ENCODE results near the gene LARP6. TPM values are rescaled to one million over a fixed set of nuclear protein-coding genes. Genes with fewer than 3 reads are reported as not detected.

The LARP6 gene
- total and polyA plus RNA-seq, 3 experiments from 2014 or later = 0.05 to 0.51 TPM; not detected in 1

DNA sequence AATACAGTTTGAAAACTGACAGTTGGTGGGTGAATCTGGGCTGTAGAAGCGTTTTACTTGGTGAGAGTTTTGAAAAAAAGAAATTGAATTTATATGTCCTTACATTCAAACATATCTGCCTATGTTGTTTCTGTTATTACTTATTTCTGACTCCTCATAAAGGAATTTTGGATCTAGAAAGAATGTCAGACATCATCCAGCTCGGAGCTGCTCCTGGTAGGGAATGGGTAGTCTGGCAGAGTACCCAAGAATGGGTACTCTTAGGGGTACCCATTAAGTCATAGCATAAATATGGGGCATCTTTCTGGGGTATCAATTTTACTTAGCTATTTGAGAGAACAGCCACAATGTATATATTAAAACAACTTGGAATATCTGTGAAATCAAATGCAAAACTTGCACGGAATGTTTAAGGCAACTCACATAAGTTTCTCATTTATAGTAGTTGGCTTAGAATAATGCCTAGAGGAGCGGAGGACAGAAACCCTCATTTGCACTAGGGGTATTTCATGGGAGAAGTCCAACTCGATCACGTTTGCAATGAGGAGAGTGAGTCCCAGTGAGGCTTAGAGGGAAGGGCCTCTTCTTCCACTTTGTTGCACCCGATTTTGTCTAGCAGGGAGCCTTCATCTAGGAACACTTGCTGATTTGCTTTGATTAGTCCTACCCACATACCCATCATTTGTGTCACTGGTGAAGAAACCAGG, 2.4 kb upstream of the LARP6 start:
- Mint-ChIP-seq H3K27me3 (peaks cover 27 to 57% of the 10 kb centered on the region in 2 donors), H3K4me3 (no peak overlapping the region), H3K27ac (no peak overlapping the region), H3K9me3 (no peaks in the 10 kb centered on the region), H3K36me3 (no peaks in the 10 kb centered on the region), H3K4me1 (peaks cover 6 to 12% (median 6%) of the 10 kb centered on the region in 3 donors)
- H3K36me3 ChIP-seq (ENCODE audit: insufficient read depth, low read length) = no peaks in the 10 kb centered on the region
- H3K9me3 ChIP-seq (ENCODE audit: low read length) = no peaks in the 10 kb centered on the region
- no peak overlapping the region for H3K27ac ChIP-seq (ENCODE audit: low read depth, low read length)
- peaks cover 7% of the 10 kb centered on the region for H3K27me3 ChIP-seq (ENCODE audit: insufficient read depth, low read length, poor library complexity, severe bottlenecking)
- ChIA-PET CTCF (no interaction called here), POLR2A (no interaction called here)
- DNase-seq = no peak
- no peaks in the 10 kb centered on the region for H3K4me1 ChIP-seq (ENCODE audit: insufficient read depth, low read length)
- H3K4me3 ChIP-seq (ENCODE audit: low read length) = no peak overlapping the region

DNA sequence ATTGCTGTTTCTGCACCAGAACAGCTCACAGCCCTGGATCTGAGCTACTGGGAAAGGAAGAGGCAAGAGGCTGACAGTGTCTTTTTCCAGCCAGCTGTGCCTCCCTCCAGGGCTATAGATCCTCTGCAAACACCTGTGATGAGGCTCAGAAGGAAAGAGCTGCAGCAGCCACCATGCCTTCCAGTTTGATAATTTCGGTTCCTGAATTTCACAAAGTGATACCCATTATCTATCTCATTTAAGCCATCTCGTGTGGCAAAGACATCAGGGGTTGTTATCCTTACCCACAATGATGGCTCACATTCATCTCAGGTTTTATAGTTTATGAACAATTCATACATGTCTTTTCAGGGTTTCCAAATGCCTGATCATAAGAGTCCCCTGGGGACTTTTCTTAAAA, 1.8 kb upstream of the LARP6 start:
- no peak overlapping the region for H3K4me3 Mint-ChIP-seq
- no peaks in the 10 kb centered on the region for H3K4me1 ChIP-seq (ENCODE audit: insufficient read depth, low read length)
- no peaks in the 10 kb centered on the region for H3K9me3 Mint-ChIP-seq
- no peaks in the 10 kb centered on the region for H3K36me3 Mint-ChIP-seq
- H3K9me3 ChIP-seq (ENCODE audit: low read length) = no peaks in the 10 kb centered on the region
- ChIA-PET POLR2A (no interaction called here), CTCF (no interaction called here)
- peaks cover 7% of the 10 kb centered on the region for H3K27me3 ChIP-seq (ENCODE audit: insufficient read depth, low read length, poor library complexity, severe bottlenecking)
- peaks cover 6 to 12% (median 6%) of the 10 kb centered on the region in 3 donors for H3K4me1 Mint-ChIP-seq
- no peak for DNase-seq
- H3K4me3 ChIP-seq (ENCODE audit: low read length) = no peak overlapping the region
- H3K36me3 ChIP-seq (ENCODE audit: insufficient read depth, low read length) = no peaks in the 10 kb centered on the region
- no peak overlapping the region for H3K27ac Mint-ChIP-seq
- H3K27ac ChIP-seq (ENCODE audit: low read depth, low read length) = no peak overlapping the region
- H3K27me3 Mint-ChIP-seq = peaks cover 31 to 61% of the 10 kb centered on the region in 2 donors

DNA sequence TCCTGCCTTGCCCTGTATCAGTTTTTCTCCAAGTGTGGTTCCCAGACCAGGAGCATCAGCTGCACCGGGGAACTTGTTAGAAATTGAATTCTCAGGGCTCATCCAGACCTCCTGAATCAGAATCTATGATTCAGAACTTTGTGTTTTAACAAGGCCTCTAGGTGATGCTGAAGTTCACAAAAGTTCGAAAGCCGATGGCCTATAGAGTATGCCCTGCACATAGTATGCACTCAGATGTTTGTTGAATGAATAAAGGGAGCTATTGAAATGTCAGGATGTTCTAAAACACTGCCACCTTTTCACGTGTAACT, 664 bp upstream of the LARP6 start:
- ChIA-PET POLR2A (no interaction called here), CTCF (interaction anchor here (0.7 kb wide), 1 partner anchor 20 kb away, joined by 3 read pairs; no protein-coding TSS in a partner anchor)
- Histone ChIP-seq H3K36me3 (ENCODE audit: insufficient read depth, low read length) (no peaks in the 10 kb centered on the region), H3K27ac (ENCODE audit: low read depth, low read length) (no peak overlapping the region), H3K27me3 (ENCODE audit: insufficient read depth, low read length, poor library complexity, severe bottlenecking) (peaks cover 7% of the 10 kb centered on the region), H3K4me1 (ENCODE audit: insufficient read depth, low read length) (no peaks in the 10 kb centered on the region), H3K4me3 (ENCODE audit: low read length) (no peak overlapping the region), H3K9me3 (ENCODE audit: low read length) (no peaks in the 10 kb centered on the region)
- no peaks in the 10 kb centered on the region for H3K36me3 Mint-ChIP-seq
- H3K27ac Mint-ChIP-seq = peak overlapping the region in 1 of 8 donors; percentile 44
- H3K4me3 Mint-ChIP-seq = peak overlapping the region; percentile 47 to 75 (median 74)
- H3K4me1 Mint-ChIP-seq = peaks cover 6 to 12% (median 6%) of the 10 kb centered on the region in 3 donors
- H3K9me3 Mint-ChIP-seq = no peaks in the 10 kb centered on the region
- DNase-seq = no peak
- H3K27me3 Mint-ChIP-seq = peaks cover 35 to 66% of the 10 kb centered on the region in 2 donors

DNA sequence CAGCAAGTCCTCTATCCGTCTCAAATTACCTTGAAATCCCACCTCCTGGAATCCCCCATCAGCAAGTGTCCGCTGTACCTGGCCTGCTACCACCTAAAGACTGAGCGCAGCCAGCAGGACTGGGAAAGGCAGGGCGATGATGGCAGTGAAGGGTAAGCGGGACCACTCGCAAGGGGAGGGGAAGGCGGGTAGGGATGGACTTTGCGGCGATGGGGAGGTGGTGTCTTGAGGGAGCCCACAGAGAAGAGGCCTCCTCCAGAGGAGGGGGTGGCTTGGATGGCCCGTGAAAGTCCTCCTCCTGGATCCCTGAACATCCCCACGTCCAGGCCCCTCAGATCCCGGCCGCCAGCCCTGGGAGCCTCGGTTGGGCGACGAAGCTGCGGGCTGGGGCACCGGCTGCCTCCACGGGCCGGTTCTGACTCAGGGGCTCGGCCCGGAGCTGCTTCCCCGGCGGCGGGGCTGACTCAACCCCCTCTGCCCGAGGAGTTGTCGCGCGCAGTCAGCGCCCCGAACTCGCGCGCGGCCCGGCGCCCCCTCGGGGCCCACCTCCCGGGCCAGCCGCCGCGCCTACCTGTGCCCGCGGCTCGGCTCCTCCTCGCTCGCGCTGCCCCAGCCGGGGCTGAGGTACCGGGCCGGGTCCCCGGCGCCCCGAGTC, 512 bp downstream of the LARP6 start:
- ChIA-PET CTCF (no interaction called here), POLR2A (no interaction called here)
- Histone ChIP-seq H3K36me3 (ENCODE audit: insufficient read depth, low read length) (no peaks in the 10 kb centered on the region), H3K4me1 (ENCODE audit: insufficient read depth, low read length) (no peaks in the 10 kb centered on the region), H3K27me3 (ENCODE audit: insufficient read depth, low read length, poor library complexity, severe bottlenecking) (peaks cover 10% of the 10 kb centered on the region), H3K4me3 (ENCODE audit: low read length) (no peak overlapping the region), H3K9me3 (ENCODE audit: low read length) (no peaks in the 10 kb centered on the region), H3K27ac (ENCODE audit: low read depth, low read length) (no peak overlapping the region)
- H3K27ac Mint-ChIP-seq = no peak overlapping the region
- H3K4me3 Mint-ChIP-seq = peak overlapping the region; percentile 37 to 66 (median 55)
- no peaks in the 10 kb centered on the region for H3K36me3 Mint-ChIP-seq
- peaks cover 6 to 12% (median 6%) of the 10 kb centered on the region in 3 donors for H3K4me1 Mint-ChIP-seq
- DNase-seq = no peak
- no peaks in the 10 kb centered on the region for H3K9me3 Mint-ChIP-seq
- peaks cover 40 to 65% of the 10 kb centered on the region in 2 donors for H3K27me3 Mint-ChIP-seq

DNA sequence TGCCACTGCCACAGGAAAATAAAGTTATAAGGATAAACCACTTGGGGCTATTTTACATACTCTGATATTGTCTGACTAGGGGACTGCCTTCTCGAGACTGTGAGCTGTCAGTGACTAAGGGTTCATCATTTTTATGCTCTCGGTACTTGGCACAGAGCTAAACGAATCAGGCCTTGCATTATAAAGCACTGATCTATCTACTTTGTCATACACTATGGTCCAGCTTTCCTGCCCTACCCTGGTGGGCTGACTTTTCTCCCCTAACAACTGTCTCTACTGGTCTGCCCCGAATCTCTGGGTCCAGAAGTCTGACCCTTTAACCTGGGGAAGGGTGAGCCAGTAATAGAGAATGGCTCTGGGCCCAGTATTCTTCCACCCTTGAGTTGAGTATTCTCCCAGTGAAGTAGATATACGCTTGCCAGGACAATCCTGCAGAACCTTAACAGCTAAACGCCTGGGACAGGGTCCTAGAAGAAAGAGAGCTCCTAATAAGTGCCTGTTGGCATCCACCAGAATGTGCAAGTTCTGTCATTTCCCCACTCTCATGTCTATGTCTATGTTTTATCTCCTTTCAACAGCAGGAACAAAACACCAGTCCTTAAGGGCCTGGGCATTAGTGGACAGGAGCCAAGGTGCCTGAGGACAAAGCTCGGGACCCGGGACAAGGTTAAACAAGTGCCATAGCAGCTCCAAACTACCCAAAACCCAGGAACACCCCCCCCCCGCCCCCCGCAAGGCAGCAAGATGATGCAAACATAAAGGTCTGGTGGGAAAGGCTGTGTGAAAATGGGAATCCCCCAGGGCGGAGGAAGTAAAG, 1.2 kb downstream of the LARP6 start:
- no peak overlapping the region for H3K4me3 ChIP-seq (ENCODE audit: low read length)

DNA sequence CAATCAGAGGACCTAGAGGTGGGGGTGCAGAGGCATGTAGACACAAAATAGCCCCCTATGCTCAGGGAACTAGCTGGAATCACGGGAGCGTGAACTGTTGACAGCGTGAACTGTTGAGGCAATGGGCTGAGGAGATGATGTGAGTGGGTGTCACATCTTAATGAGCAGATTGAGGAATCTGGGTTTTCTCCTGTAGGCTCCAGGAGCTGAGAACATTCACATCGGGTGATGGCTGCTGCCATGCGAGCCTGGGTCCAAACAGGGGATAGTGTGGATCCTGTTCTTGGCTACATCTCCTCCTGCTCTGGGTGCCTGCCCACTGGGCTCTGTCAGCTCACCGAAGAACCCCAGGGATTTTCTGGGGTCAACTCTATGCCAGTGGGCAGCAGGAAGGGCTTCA, 2.1 kb downstream of the LARP6 start:
- no peak overlapping the region for H3K4me3 ChIP-seq (ENCODE audit: low read length)
- no peak for DNase-seq
- peaks cover 13% of the 10 kb centered on the region for H3K27me3 ChIP-seq (ENCODE audit: insufficient read depth, low read length, poor library complexity, severe bottlenecking)
- ChIA-PET POLR2A (no interaction called here), CTCF (no interaction called here)
- H3K36me3 Mint-ChIP-seq = no peaks in the 10 kb centered on the region
- no peak overlapping the region for H3K27ac ChIP-seq (ENCODE audit: low read depth, low read length)
- H3K4me1 ChIP-seq (ENCODE audit: insufficient read depth, low read length) = no peaks in the 10 kb centered on the region
- peaks cover 6 to 12% (median 6%) of the 10 kb centered on the region in 3 donors for H3K4me1 Mint-ChIP-seq
- no peaks in the 10 kb centered on the region for H3K9me3 Mint-ChIP-seq
- H3K27me3 Mint-ChIP-seq = peaks cover 48 to 78% of the 10 kb centered on the region in 2 donors
- H3K4me3 Mint-ChIP-seq = no peak overlapping the region
- H3K36me3 ChIP-seq (ENCODE audit: insufficient read depth, low read length) = no peaks in the 10 kb centered on the region
- no peak overlapping the region for H3K27ac Mint-ChIP-seq
- H3K9me3 ChIP-seq (ENCODE audit: low read length) = no peaks in the 10 kb centered on the region

More for the DNA sequence above, 1.2 kb downstream of the LARP6 start:
- DNase-seq = no peak
- ChIA-PET POLR2A (no interaction called here), CTCF (no interaction called here)
- Mint-ChIP-seq H3K27me3 (peaks cover 46 to 72% of the 10 kb centered on the region in 2 donors), H3K27ac (peak overlapping the region in 1 of 8 donors; percentile 84), H3K36me3 (no peaks in the 10 kb centered on the region), H3K9me3 (no peaks in the 10 kb centered on the region), H3K4me3 (peak overlapping the region; percentile 37 to 66 (median 55)), H3K4me1 (peaks cover 6 to 12% (median 6%) of the 10 kb centered on the region in 3 donors)
- H3K27me3 ChIP-seq (ENCODE audit: insufficient read depth, low read length, poor library complexity, severe bottlenecking) = peaks cover 10% of the 10 kb centered on the region
- H3K9me3 ChIP-seq (ENCODE audit: low read length) = no peaks in the 10 kb centered on the region
- H3K36me3 ChIP-seq (ENCODE audit: insufficient read depth, low read length) = no peaks in the 10 kb centered on the region
- H3K27ac ChIP-seq (ENCODE audit: low read depth, low read length) = no peak overlapping the region
- H3K4me1 ChIP-seq (ENCODE audit: insufficient read depth, low read length) = no peaks in the 10 kb centered on the region

DNA sequence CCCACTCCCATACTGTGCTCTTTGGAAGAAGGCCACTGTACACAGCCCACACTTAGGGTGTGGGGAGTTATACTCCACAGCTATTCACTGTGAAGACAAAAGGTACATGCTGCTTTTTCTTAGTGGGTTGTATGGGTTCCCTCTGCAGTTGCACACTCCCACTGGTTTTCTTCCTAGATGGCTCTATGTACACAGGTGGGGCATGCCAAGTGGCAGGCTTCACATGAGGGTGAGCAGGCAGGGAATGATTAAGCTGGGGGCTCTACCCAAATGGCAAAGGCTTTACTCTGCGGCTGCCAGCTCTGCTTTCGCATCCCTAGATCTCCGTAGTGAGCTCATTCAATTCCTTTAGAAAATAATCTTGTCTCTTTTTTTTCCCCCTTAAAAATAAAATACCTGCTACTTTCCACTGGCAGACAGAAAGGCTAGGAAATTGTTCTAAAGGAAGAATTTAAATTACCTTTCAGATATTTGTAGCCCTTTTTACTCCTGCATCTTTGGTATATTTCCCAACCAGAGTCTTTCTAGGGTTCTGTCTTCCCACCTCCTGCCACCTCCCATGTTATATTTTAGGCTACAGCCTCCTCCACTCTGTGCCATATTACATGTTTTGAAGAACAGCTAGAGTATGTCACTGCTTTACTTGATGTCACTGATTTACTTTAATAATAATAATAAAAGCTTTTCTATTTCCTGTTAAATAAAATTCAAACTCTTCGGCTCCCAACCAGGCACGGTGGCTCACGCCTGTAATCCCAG, 8.2 kb downstream of the LARP6 start:
- Mint-ChIP-seq H3K4me1 (no peaks in the 10 kb centered on the region), H3K4me3 (no peak overlapping the region), H3K27ac (no peak overlapping the region), H3K36me3 (no peaks in the 10 kb centered on the region), H3K27me3 (peaks cover 26 to 57% of the 10 kb centered on the region in 2 donors), H3K9me3 (no peaks in the 10 kb centered on the region)
- Histone ChIP-seq H3K9me3 (ENCODE audit: low read length) (no peaks in the 10 kb centered on the region), H3K27me3 (ENCODE audit: insufficient read depth, low read length, poor library complexity, severe bottlenecking) (peaks cover 9% of the 10 kb centered on the region), H3K36me3 (ENCODE audit: insufficient read depth, low read length) (no peaks in the 10 kb centered on the region), H3K27ac (ENCODE audit: low read depth, low read length) (no peak overlapping the region), H3K4me3 (ENCODE audit: low read length) (no peak overlapping the region), H3K4me1 (ENCODE audit: insufficient read depth, low read length) (no peaks in the 10 kb centered on the region)
- POLR2A ChIA-PET = no interaction called here
- CTCF ChIA-PET = no interaction called here
- no peak for DNase-seq
